Ammon's horn (tissue), 1 donor: ENCODE results near the gene TRMT112.

Experiments
- DNase-seq: peaks from one replicate; pipeline ENCODE4 v3.0.0-alpha.2; 2016; ENCODE audit warnings: low spot score

The TRMT112 gene

GRCh38 chr11:64351136-64351631 lies 33.8 kb upstream of the TRMT112 start:
- DNase-seq: no peak

- DNase-seq: no peak
Observed at GRCh38 chr11:64349404-64349803, 32.0 kb upstream of the TRMT112 start.

GRCh38 chr11:64349025-64349387 lies 31.6 kb upstream of the TRMT112 start:
- no peak for DNase-seq

GRCh38 chr11:64348383-64349024 lies 31.1 kb upstream of the TRMT112 start:
- DNase-seq: no peak

- no peak for DNase-seq
Observed at GRCh38 chr11:64347193-64347867, 30.0 kb upstream of the TRMT112 start.

GRCh38 chr11:64344787-64345186 lies 27.4 kb upstream of the TRMT112 start:
- no peak for DNase-seq

GRCh38 chr11:64343767-64344559 lies 26.6 kb upstream of the TRMT112 start:
- DNase-seq: no peak

- DNase-seq: no peak
Observed at GRCh38 chr11:64342869-64343745, 25.7 kb upstream of the TRMT112 start.

- peak; percentile 85 for DNase-seq
Observed at GRCh38 chr11:64341851-64342791, 24.8 kb upstream of the TRMT112 start.

- no peak for DNase-seq
Observed at GRCh38 chr11:64341429-64341828, 24.1 kb upstream of the TRMT112 start.

GRCh38 chr11:64340671-64341335 lies 23.4 kb upstream of the TRMT112 start:
- no peak for DNase-seq

GRCh38 chr11:64339754-64340408 lies 22.5 kb upstream of the TRMT112 start, which contains the start of gene CCDC88B:
CCDC88B (plus strand) TSS chr11:64340204; CDS start chr11:64340267, 63 bp downstream.
- peak; percentile 42 for DNase-seq

- DNase-seq: no peak
Observed at GRCh38 chr11:64339286-64339685, 21.9 kb upstream of the TRMT112 start.

GRCh38 chr11:64338716-64339115 lies 21.4 kb upstream of the TRMT112 start:
- no peak for DNase-seq

GRCh38 chr11:64337538-64338249 lies 20.3 kb upstream of the TRMT112 start:
- DNase-seq: no peak

- DNase-seq: no peak
Observed at GRCh38 chr11:64334764-64335735, 17.7 kb upstream of the TRMT112 start.

- DNase-seq: no peak
Observed at GRCh38 chr11:64333556-64333955, 16.2 kb upstream of the TRMT112 start.
